ENCODE results near the gene PLSCR1. TPM values are rescaled to one million over a fixed set of nuclear protein-coding genes. Genes with fewer than 3 reads are reported as not detected.

The PLSCR1 gene
- total RNA-seq, 1 experiment from 2014 or later, result 48.9 TPM

GRCh38 chr3:146504498-146505197 lies 39.8 kb downstream of the PLSCR1 start:
- no peak overlapping the region for H2BK120ac ChIP-seq (ENCODE audit: low read depth, low read length, poor library complexity, severe bottlenecking)
- H3K56ac ChIP-seq (ENCODE audit: insufficient read length, low read depth, low read length), result no peak overlapping the region
- no peak overlapping the region for H2BK15ac ChIP-seq (ENCODE audit: low read depth, low read length)
- H2BK20ac ChIP-seq (ENCODE audit: low read depth, low read length, poor library complexity, severe bottlenecking), result no peak overlapping the region
- H3K23ac ChIP-seq (ENCODE audit: insufficient read length, low read depth, low read length), result no peak overlapping the region
- H3K14ac ChIP-seq (ENCODE audit: insufficient read depth, low read length), result no peak overlapping the region
- H2BK12ac ChIP-seq (ENCODE audit: insufficient read length, low read depth, low read length), result no peak overlapping the region
- H3K9ac ChIP-seq (ENCODE audit: extremely low read depth, insufficient read length, low read length), result no peak overlapping the region
- Mint-ChIP-seq H3K36me3 (ENCODE audit: insufficient read depth in 1 of 3, low read depth in 3 of 3) (peaks cover 2 to 10% (median 8%) of the 10 kb centered on the region in 3 experiments), H3K27ac (peak overlapping the region; percentile 66 to 97 (median 91)), H3K9me3 (no peaks in the 10 kb centered on the region; a peak in 2 of 5 replicates), H3K4me1 (peaks cover 55 to 57% of the 10 kb centered on the region in 2 experiments), H3K4me3 (no peak overlapping the region; a peak in 1 of 5 replicates), H3K27me3 (ENCODE audit: low read depth) (no peaks in the 10 kb centered on the region)
- H3K79me1 ChIP-seq (ENCODE audit: insufficient read depth, low read depth, low read length, poor library complexity, severe bottlenecking), result no peaks in the 10 kb centered on the region
- H4K5ac ChIP-seq (ENCODE audit: insufficient read length, low read depth, low read length), result no peak overlapping the region
- no peak overlapping the region for H2BK5ac ChIP-seq (ENCODE audit: insufficient read length, low read length)
- no peaks in the 10 kb centered on the region for H3K9me3 ChIP-seq (ENCODE audit: control insufficient read depth, low read depth, low read length)
- no peak overlapping the region for H2AK5ac ChIP-seq (ENCODE audit: insufficient read length, low read length)
- H3K18ac ChIP-seq (ENCODE audit: insufficient read length, low read depth, low read length), result no peak overlapping the region
- no CpG with 5 or more reads among the region's 3 CpGs for WGBS (ENCODE audit: extremely low coverage, insufficient read length, low lambda C conversion rate)
- peak overlapping the region; percentile 68 for H3K27ac ChIP-seq (ENCODE audit: insufficient read length, low read depth, low read length)
- no peak overlapping the region for H4K8ac ChIP-seq (replicated peaks; ENCODE audit: insufficient read length, low read depth, low read length)
- no peaks in the 10 kb centered on the region for H3K23me2 ChIP-seq (ENCODE audit: insufficient read length, low read depth, low read length, poor library complexity, severe bottlenecking)
- TF ChIP-seq, protein P1, sequence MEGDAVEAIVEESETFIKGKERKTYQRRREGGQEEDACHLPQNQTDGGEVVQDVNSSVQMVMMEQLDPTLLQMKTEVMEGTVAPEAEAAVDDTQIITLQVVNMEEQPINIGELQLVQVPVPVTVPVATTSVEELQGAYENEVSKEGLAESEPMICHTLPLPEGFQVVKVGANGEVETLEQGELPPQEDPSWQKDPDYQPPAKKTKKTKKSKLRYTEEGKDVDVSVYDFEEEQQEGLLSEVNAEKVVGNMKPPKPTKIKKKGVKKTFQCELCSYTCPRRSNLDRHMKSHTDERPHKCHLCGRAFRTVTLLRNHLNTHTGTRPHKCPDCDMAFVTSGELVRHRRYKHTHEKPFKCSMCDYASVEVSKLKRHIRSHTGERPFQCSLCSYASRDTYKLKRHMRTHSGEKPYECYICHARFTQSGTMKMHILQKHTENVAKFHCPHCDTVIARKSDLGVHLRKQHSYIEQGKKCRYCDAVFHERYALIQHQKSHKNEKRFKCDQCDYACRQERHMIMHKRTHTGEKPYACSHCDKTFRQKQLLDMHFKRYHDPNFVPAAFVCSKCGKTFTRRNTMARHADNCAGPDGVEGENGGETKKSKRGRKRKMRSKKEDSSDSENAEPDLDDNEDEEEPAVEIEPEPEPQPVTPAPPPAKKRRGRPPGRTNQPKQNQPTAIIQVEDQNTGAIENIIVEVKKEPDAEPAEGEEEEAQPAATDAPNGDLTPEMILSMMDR (conservative IDR thresholded peaks at IDR 0.05), result no peak
- H3K79me2 ChIP-seq (ENCODE audit: insufficient read depth, low read length), result no peaks in the 10 kb centered on the region
- H3K27me3 ChIP-seq (ENCODE audit: insufficient read depth, low read length), result no peaks in the 10 kb centered on the region
- peak; percentile 57 for DNase-seq
- H3K4me2 ChIP-seq (ENCODE audit: insufficient read depth, insufficient read length, low read length), result no peak overlapping the region
- peaks cover 4% of the 10 kb centered on the region; the same call in 1 of the 2 replicates for H3K4me1 ChIP-seq (ENCODE audit: insufficient read depth, low read length)
- no peak overlapping the region for H3T11ph ChIP-seq (ENCODE audit: low read length)
- no peak overlapping the region for H4K91ac ChIP-seq (ENCODE audit: insufficient read length, low read depth, low read length)
- H4K20me1 ChIP-seq (ENCODE audit: control insufficient read depth, insufficient read depth, insufficient read length), result no peaks in the 10 kb centered on the region
- no peak overlapping the region for H2AFZ ChIP-seq (ENCODE audit: low read length)
- H3K4ac ChIP-seq (ENCODE audit: low read depth, low read length), result no peak overlapping the region

Data from H9 (cell line).